Nephron progenitor cell (in vitro differentiated cells): ENCODE measurements around the gene RAB24.
"Not testable (repeated sequence)": the region's sequence is repeated elsewhere in the genome, so short reads cannot be mapped to it uniquely, and the experiment has no call there.

Experiments used
- DNase-seq: peaks from one replicate; pipeline ENCODE4 v3.0.0; 2021
- H3K27ac Mint-ChIP-seq: 2 replicates; pipeline ENCODE4 v1.8.0; 2021; ENCODE audit warnings: mild to moderate bottlenecking, moderate library complexity, mixed read lengths
- H3K27me3 Mint-ChIP-seq: 2 replicates; pipeline ENCODE4 v1.8.0; 2021; ENCODE audit warnings: mild to moderate bottlenecking, low read depth, mixed read lengths; ENCODE audit not compliant: poor library complexity
- H3K36me3 Mint-ChIP-seq: 2 replicates; pipeline ENCODE4 v1.8.0; 2021; ENCODE audit warnings: low read depth, mixed read lengths
- H3K4me1 Mint-ChIP-seq: 2 replicates; pipeline ENCODE4 v1.8.0; 2021; ENCODE audit warnings: mixed read lengths
- H3K4me3 Mint-ChIP-seq: 2 replicates; pipeline ENCODE4 v1.8.0; 2021; ENCODE audit warnings: mild to moderate bottlenecking, moderate library complexity, mixed read lengths
- H3K9me3 Mint-ChIP-seq: 2 replicates; pipeline ENCODE4 v1.8.0; 2021; ENCODE audit warnings: mild to moderate bottlenecking, moderate library complexity, mixed read lengths
- TF ChIP-seq, protein P1 (sequence below): fragments of 200-600 bp; sonication (generic); IDR thresholded peaks from 2 replicates; pipeline ENCODE4 v1.5.0; 2021; ENCODE audit warnings: antibody characterized with exemption

The RAB24 gene

DNA sequence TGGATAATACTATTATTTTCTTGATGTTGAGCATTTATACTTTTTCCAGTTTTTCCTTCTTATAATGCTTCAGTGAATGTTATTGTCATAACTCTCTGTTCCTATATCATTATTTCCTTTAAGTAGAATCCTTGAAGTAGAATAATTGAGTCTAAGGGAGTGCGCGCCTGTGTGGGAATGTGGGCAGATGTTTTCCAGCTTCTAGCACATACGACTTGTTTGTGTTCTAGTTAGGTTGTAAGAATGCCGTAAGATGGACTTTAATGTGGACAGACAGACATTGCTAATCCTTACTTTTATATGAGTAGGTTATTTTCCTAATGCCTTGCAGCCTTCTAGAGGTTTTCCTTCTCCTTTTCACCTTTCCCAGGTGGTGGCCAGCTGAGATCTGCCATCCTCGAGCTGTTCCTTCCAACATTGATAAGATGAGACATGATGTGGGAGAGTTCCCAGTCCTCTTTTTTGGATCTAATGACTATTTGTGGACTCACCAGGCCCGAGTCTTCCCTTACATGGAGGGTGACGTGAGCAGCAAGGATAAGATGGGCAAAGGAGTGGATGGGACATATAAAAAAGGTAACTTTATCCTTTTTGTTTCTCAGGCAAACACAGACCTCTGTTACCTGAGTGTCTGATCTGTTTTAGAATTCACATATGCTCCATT lies 34.2 kb downstream of the RAB24 start:
- H3K4me1 Mint-ChIP-seq, result no peaks in the 10 kb centered on the region
- H3K36me3 Mint-ChIP-seq, result peaks cover 81% of the 10 kb centered on the region
- H3K4me3 Mint-ChIP-seq, result no peak overlapping the region
- H3K9me3 Mint-ChIP-seq, result no peaks in the 10 kb centered on the region
- no peaks in the 10 kb centered on the region for H3K27me3 Mint-ChIP-seq
- no peak overlapping the region for H3K27ac Mint-ChIP-seq
- TF ChIP-seq, protein P1, sequence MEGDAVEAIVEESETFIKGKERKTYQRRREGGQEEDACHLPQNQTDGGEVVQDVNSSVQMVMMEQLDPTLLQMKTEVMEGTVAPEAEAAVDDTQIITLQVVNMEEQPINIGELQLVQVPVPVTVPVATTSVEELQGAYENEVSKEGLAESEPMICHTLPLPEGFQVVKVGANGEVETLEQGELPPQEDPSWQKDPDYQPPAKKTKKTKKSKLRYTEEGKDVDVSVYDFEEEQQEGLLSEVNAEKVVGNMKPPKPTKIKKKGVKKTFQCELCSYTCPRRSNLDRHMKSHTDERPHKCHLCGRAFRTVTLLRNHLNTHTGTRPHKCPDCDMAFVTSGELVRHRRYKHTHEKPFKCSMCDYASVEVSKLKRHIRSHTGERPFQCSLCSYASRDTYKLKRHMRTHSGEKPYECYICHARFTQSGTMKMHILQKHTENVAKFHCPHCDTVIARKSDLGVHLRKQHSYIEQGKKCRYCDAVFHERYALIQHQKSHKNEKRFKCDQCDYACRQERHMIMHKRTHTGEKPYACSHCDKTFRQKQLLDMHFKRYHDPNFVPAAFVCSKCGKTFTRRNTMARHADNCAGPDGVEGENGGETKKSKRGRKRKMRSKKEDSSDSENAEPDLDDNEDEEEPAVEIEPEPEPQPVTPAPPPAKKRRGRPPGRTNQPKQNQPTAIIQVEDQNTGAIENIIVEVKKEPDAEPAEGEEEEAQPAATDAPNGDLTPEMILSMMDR, result no peak
- no peak for DNase-seq

DNA sequence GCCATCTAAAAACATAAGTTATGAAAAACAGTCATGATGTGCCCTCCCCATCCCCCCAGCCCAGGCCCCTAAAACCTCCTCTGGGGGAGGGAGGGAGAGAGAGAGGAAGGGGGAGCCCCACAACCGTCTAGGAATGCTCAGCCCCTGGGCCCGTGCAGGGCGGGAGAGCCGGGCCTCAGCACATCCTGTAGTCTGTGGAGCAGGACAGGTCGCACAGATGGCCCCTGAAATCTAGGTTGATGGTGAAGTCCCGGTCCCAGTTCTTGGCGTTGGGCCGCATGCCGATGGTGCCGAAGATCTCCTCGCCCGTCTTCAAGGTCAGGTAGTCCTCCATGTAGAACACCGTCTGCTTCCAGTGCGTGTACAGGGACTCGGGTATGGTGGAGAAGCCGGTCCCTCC lies 38.1 kb downstream of the RAB24 start:
- H3K4me1 Mint-ChIP-seq, result no peaks in the 10 kb centered on the region
- H3K9me3 Mint-ChIP-seq, result no peaks in the 10 kb centered on the region
- H3K4me3 Mint-ChIP-seq, result no peak overlapping the region
- TF ChIP-seq, protein P1, result no peak
- no peak for DNase-seq
- H3K27ac Mint-ChIP-seq, result no peak overlapping the region
- peaks cover 76% of the 10 kb centered on the region for H3K36me3 Mint-ChIP-seq
- no peaks in the 10 kb centered on the region for H3K27me3 Mint-ChIP-seq

DNA sequence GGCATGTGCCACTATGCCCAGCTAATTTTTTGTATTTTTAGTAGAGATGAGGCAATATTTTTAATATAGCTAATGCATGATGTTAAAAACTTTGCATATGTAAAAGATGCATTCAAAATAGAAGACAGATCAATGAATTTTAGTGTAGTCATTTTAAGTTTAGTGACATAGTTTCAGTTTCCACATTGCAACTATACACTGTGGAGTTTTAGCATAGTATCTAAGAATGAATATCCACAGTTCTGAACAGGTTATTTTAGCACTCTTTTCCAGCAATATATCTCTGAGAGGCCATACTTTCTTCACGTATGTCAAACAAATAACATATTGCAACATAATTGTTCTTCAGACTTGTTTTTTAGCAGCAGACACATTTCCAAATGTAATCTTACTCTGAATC lies 39.3 kb downstream of the RAB24 start:
- Mint-ChIP-seq H3K4me1 (no peaks in the 10 kb centered on the region), H3K4me3 (no peak overlapping the region), H3K9me3 (no peaks in the 10 kb centered on the region), H3K27me3 (no peaks in the 10 kb centered on the region), H3K36me3 (peaks cover 76% of the 10 kb centered on the region), H3K27ac (no peak overlapping the region)
- no peak for DNase-seq
- TF ChIP-seq, protein P1, result no peak

DNA sequence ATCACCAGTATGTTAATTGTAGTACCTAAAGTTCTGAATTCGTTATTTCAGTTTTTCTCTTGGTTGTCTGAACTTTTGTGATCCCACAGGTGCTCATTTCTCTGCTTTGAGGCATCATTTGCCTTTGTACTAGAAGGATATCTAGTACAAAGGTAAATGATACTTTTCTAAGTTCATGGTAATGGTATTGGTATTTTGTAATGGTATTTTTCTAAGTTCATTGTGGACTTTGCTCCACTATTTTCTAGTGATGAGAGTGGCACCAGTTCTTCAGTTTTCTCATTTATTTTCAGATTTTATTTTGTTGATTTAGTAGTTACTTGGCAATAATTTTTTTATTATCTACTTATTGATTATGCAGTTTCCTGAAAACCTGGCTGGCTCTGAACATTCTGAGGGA lies 42.0 kb downstream of the RAB24 start:
- H3K36me3 Mint-ChIP-seq, result peaks cover 83% of the 10 kb centered on the region
- H3K27me3 Mint-ChIP-seq, result no peaks in the 10 kb centered on the region
- no peaks in the 10 kb centered on the region for H3K9me3 Mint-ChIP-seq
- no peak overlapping the region for H3K27ac Mint-ChIP-seq
- TF ChIP-seq, protein P1, result no peak
- H3K4me3 Mint-ChIP-seq, result no peak overlapping the region
- no peaks in the 10 kb centered on the region for H3K4me1 Mint-ChIP-seq
- no peak for DNase-seq

DNA sequence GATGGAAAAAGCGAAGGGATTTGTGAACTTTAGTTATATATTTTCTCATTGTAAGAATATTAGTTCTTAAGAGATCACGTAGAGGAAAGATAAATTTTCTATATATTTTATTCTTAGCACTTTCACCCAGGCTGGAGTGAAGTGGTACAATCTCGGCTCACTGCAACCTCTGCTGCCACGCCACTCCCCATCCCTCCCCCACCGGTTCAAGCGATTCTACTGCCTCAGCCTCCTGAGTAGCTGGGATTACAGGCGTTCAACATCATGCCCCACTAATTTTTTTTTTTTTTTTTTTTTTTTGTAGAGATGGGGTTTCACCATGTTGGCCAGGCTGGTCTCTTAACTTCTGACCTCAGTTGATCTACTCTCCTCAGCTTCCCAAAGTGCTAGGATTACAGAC lies 42.6 kb downstream of the RAB24 start:
- H3K36me3 Mint-ChIP-seq, result peaks cover 82% of the 10 kb centered on the region

DNA sequence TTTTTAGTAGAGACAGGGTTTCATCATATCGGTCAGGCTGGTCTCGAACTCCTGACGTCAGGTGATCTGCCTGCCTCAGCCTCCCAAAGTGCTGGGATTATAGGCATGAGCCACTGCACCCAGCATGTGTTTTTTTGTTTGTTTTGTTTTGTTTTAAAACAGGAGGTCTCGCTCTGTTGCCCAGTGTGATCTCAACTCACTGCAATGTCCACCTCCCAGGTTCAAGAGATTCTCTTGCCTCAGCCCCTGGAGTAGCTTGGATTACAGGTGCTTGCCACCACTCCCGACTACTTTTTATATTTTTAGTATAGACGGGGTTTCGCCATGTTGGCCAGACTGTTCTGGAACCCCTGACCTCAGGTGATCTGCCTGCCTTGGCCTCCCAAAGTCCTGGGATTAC lies 44.8 kb downstream of the RAB24 start:
- Mint-ChIP-seq H3K27ac (peak overlapping the region; percentile 34), H3K36me3 (peaks cover 80% of the 10 kb centered on the region)
- not testable (repeated sequence) for H3K4me3 Mint-ChIP-seq, H3K9me3 Mint-ChIP-seq, DNase-seq, H3K27me3 Mint-ChIP-seq, H3K4me1 Mint-ChIP-seq

More for the DNA sequence above, 42.6 kb downstream of the RAB24 start:
- Mint-ChIP-seq H3K27ac (peak overlapping the region; percentile 10), H3K4me3 (no peak overlapping the region), H3K9me3 (no peaks in the 10 kb centered on the region), H3K4me1 (no peaks in the 10 kb centered on the region), H3K27me3 (no peaks in the 10 kb centered on the region)
- no peak for DNase-seq
- TF ChIP-seq, protein P1, result no peak
